Astrocyte (in vitro differentiated cells and primary cell): ENCODE data around the gene RPL28. TPM values are rescaled to one million over a fixed set of nuclear protein-coding genes. Genes with fewer than 3 reads are reported as not detected.
A peak's percentile ranks its signal among the peaks of the same experiment; 100 is the strongest.

Source experiments
- DNase-seq: peaks from one replicate; pipeline ENCODE4 v3.0.0-alpha.2; 2010; ENCODE audit warnings: low read depth
- FAIRE-seq: peaks from 2 replicates; lab custom pipeline; 2011; peaks lifted over from hg19 to GRCh38; lab: Jason Lieb, UNC
- H2AFZ ChIP-seq: 2 replicates; pipeline ENCODE4 v1.6.0; 2012; ENCODE audit warnings: low read depth, low read length, inconsistent platforms
- H3K27ac ChIP-seq: 2 replicates; pipeline ENCODE4 v1.5.1; 2011; ENCODE audit warnings: low read depth, low read length, inconsistent platforms
- H3K27me3 ChIP-seq: 2 replicates; pipeline ENCODE4 v1.6.0; 2011; ENCODE audit warnings: low read length, inconsistent platforms; ENCODE audit not compliant: insufficient read depth
- H3K36me3 ChIP-seq: 2 replicates; pipeline ENCODE4 v1.5.1; 2011; ENCODE audit warnings: low read length, inconsistent platforms; ENCODE audit not compliant: insufficient read depth
- H3K4me1 ChIP-seq: 2 replicates; pipeline ENCODE4 v1.5.1; 2011; ENCODE audit warnings: low read length, inconsistent platforms; ENCODE audit not compliant: insufficient read depth
- H3K4me2 ChIP-seq: 2 replicates; pipeline ENCODE4 v1.6.0; 2012; ENCODE audit warnings: low read length, inconsistent platforms
- H3K4me3 ChIP-seq: 2 replicates; pipeline ENCODE4 v1.5.1; 2011; ENCODE audit warnings: low read depth, mild to moderate bottlenecking, low read length, inconsistent platforms; ENCODE audit not compliant: insufficient read depth
- H3K79me2 ChIP-seq: 2 replicates; pipeline ENCODE4 v1.6.0; 2012; ENCODE audit warnings: mild to moderate bottlenecking, low read length, inconsistent platforms; ENCODE audit not compliant: insufficient read depth
- H3K9ac ChIP-seq: 2 replicates; pipeline ENCODE4 v1.6.0; 2012; ENCODE audit warnings: mild to moderate bottlenecking, low read length, inconsistent platforms
- H3K9me3 ChIP-seq: 2 replicates; pipeline ENCODE4 v1.5.1; 2012; ENCODE audit warnings: low read depth, mild to moderate bottlenecking, low read length, inconsistent platforms; ENCODE audit not compliant: insufficient read depth
- H4K20me1 ChIP-seq: 2 replicates; pipeline ENCODE4 v1.6.0; 2012; ENCODE audit warnings: low read length, inconsistent platforms; ENCODE audit not compliant: insufficient read depth
- H3K27ac Mint-ChIP-seq: one replicate; pipeline ENCODE4 v1.8.0; 2021; ENCODE audit warnings: mild to moderate bottlenecking, mixed read lengths; ENCODE audit not compliant: unreplicated experiment
- H3K27me3 Mint-ChIP-seq: one replicate; pipeline ENCODE4 v1.8.0; 2021; ENCODE audit warnings: low read depth, mixed read lengths; ENCODE audit not compliant: unreplicated experiment
- H3K36me3 Mint-ChIP-seq: one replicate; pipeline ENCODE4 v1.8.0; 2021; ENCODE audit warnings: low read depth, mixed read lengths; ENCODE audit not compliant: unreplicated experiment
- H3K4me1 Mint-ChIP-seq: one replicate; pipeline ENCODE4 v1.8.0; 2021; ENCODE audit warnings: low read depth, mixed read lengths; ENCODE audit not compliant: unreplicated experiment
- H3K4me3 Mint-ChIP-seq: one replicate; pipeline ENCODE4 v1.8.0; 2021; ENCODE audit warnings: mild to moderate bottlenecking, moderate library complexity, mixed read lengths; ENCODE audit not compliant: unreplicated experiment
- H3K9me3 Mint-ChIP-seq: one replicate; pipeline ENCODE4 v1.8.0; 2021; ENCODE audit warnings: mild to moderate bottlenecking, mixed read lengths; ENCODE audit not compliant: unreplicated experiment
- CTCF ChIP-seq: IDR thresholded peaks from 2 replicates; pipeline ENCODE4 v1.5.1; 2011; ENCODE audit warnings: low read depth, mild to moderate bottlenecking, inconsistent platforms, low read length, moderate library complexity; ENCODE audit not compliant: insufficient read depth
- EZH2 ChIP-seq: IDR thresholded peaks from 2 replicates; pipeline ENCODE4 v1.6.1; 2012; ENCODE audit warnings: mild to moderate bottlenecking, low read length, inconsistent platforms; ENCODE audit not compliant: insufficient read depth
- total RNA-seq: library from RNA; stranded (reverse); gene quantifications from 2 replicates; pipeline ENCODE4 v1.2.1, GENCODE V29; 2021

Gene RPL28
- total RNA-seq, 1 donor from 2014 or later, result 2,072 TPM

- no peak for FAIRE-seq
- Mint-ChIP-seq H3K36me3 (no peaks in the 10 kb centered on the region), H3K27ac (no peak overlapping the region), H3K4me3 (no peak overlapping the region), H3K9me3 (peaks cover 10% of the 10 kb centered on the region), H3K27me3 (peaks cover 79% of the 10 kb centered on the region), H3K4me1 (no peaks in the 10 kb centered on the region)
- peaks cover 48% of the 10 kb centered on the region for H3K27me3 ChIP-seq
- no peak overlapping the region for H3K9ac ChIP-seq
- DNase-seq, result no peak
- H3K79me2 ChIP-seq, result no peaks in the 10 kb centered on the region
- no peaks in the 10 kb centered on the region for H3K36me3 ChIP-seq
- peaks cover 4% of the 10 kb centered on the region for H3K9me3 ChIP-seq
- no peak overlapping the region for H3K4me2 ChIP-seq
- H3K4me3 ChIP-seq, result no peak overlapping the region
- no peak overlapping the region for H2AFZ ChIP-seq
- TF ChIP-seq EZH2, result no peak
- no peak for TF ChIP-seq CTCF
- no peaks in the 10 kb centered on the region for H3K4me1 ChIP-seq
- H3K27ac ChIP-seq, result no peak overlapping the region
- H4K20me1 ChIP-seq, result no peaks in the 10 kb centered on the region
Measured at GRCh38 chr19:55441319-55441691, 55.6 kb downstream of the RPL28 start.

- TF ChIP-seq CTCF (no peak), EZH2 (peak; percentile 97)
- Mint-ChIP-seq H3K4me3 (no peak overlapping the region), H3K36me3 (no peaks in the 10 kb centered on the region), H3K9me3 (peaks cover 10% of the 10 kb centered on the region), H3K4me1 (no peaks in the 10 kb centered on the region), H3K27ac (no peak overlapping the region), H3K27me3 (peaks cover 78% of the 10 kb centered on the region)
- Histone ChIP-seq H3K27me3 (peaks cover 50% of the 10 kb centered on the region), H3K36me3 (no peaks in the 10 kb centered on the region), H3K79me2 (no peaks in the 10 kb centered on the region), H4K20me1 (no peaks in the 10 kb centered on the region), H3K4me3 (no peak overlapping the region), H3K4me2 (no peak overlapping the region), H3K9ac (no peak overlapping the region), H3K9me3 (peaks cover 4% of the 10 kb centered on the region), H2AFZ (no peak overlapping the region), H3K4me1 (no peaks in the 10 kb centered on the region), H3K27ac (no peak overlapping the region)
- FAIRE-seq (no peak), DNase-seq (no peak)
Measured at GRCh38 chr19:55441692-55442321, 56.1 kb downstream of the RPL28 start.

GRCh38 chr19:55442372-55442961 is 56.7 kb downstream of the RPL28 start:
- H3K36me3 Mint-ChIP-seq, result no peaks in the 10 kb centered on the region
- TF ChIP-seq CTCF (no peak), EZH2 (no peak)
- no peaks in the 10 kb centered on the region for H3K4me1 ChIP-seq
- H3K36me3 ChIP-seq, result no peaks in the 10 kb centered on the region
- H3K9ac ChIP-seq, result no peak overlapping the region
- H3K79me2 ChIP-seq, result no peaks in the 10 kb centered on the region
- peaks cover 56% of the 10 kb centered on the region for H3K27me3 ChIP-seq
- H3K9me3 Mint-ChIP-seq, result peaks cover 10% of the 10 kb centered on the region
- peaks cover 72% of the 10 kb centered on the region for H3K27me3 Mint-ChIP-seq
- H3K9me3 ChIP-seq, result peaks cover 4% of the 10 kb centered on the region
- no peak for FAIRE-seq
- H3K27ac Mint-ChIP-seq, result no peak overlapping the region
- H4K20me1 ChIP-seq, result no peaks in the 10 kb centered on the region
- H3K4me2 ChIP-seq, result no peak overlapping the region
- H3K4me3 ChIP-seq, result no peak overlapping the region
- no peak overlapping the region for H3K27ac ChIP-seq
- DNase-seq, result no peak
- H3K4me3 Mint-ChIP-seq, result no peak overlapping the region
- no peaks in the 10 kb centered on the region for H3K4me1 Mint-ChIP-seq
- H2AFZ ChIP-seq, result no peak overlapping the region
